CD4-positive, CD25-positive, alpha-beta regulatory T cell (primary cell): ENCODE data around the gene DRICH1. TPM values are rescaled to one million over a fixed set of nuclear protein-coding genes. Genes with fewer than 3 reads are reported as not detected.
"Not testable (repeated sequence)": the region's sequence is repeated elsewhere in the genome, so short reads cannot be mapped to it uniquely, and the experiment has no call there.

ENCODE experiments used
- ATAC-seq, 2 donors: fragments of 150-1000 bp; cut with Tn5 transposase; one replicate each; pipeline ENCODE4 v1.10.0; 2021; ENCODE audit warnings: low read depth in 2 of 2, moderate number of reproducible peaks in 2 of 2, moderate library complexity in 1 of 2
- DNase-seq, 3 donors: peaks; one replicate each; pipeline versions ENCODE4 v3.0.0 to v3.0.0-alpha.2; 2012 to 2022; ENCODE audit warnings: mixed read lengths in 1 of 3
- H3K27ac ChIP-seq: one replicate; pipeline ENCODE4 v1.7.0; 2013; ENCODE audit warnings: mild to moderate bottlenecking, low read length; ENCODE audit not compliant: insufficient read depth, poor library complexity, severe bottlenecking
- H3K27me3 ChIP-seq: one replicate; pipeline ENCODE4 v1.7.0; 2013; ENCODE audit warnings: low read length; ENCODE audit not compliant: control insufficient read depth, insufficient read depth
- H3K36me3 ChIP-seq: one replicate; pipeline ENCODE4 v1.7.0; 2013; ENCODE audit warnings: mild to moderate bottlenecking, low read length, moderate library complexity; ENCODE audit not compliant: control insufficient read depth, insufficient read depth
- H3K4me1 ChIP-seq: 2 replicates; pipeline ENCODE4 v1.7.0; 2013; ENCODE audit warnings: mild to moderate bottlenecking, low read length; ENCODE audit not compliant: insufficient read depth, control insufficient read depth, poor library complexity, severe bottlenecking
- H3K4me3 ChIP-seq: one replicate; pipeline ENCODE4 v1.7.0; 2013; ENCODE audit warnings: low read depth, mild to moderate bottlenecking, low read length, moderate library complexity
- H3K9me3 ChIP-seq, 2 experiments: 1 replicate in 1 of 2; 2 replicates in 1 of 2; pipeline ENCODE4 v1.7.0; 2013; ENCODE audit warnings: low read length in 2 of 2, mild to moderate bottlenecking in 1 of 2, moderate library complexity in 1 of 2; ENCODE audit not compliant: control insufficient read depth in 2 of 2
- H3K27ac Mint-ChIP-seq, 3 donors: one replicate each; pipeline ENCODE4 v1.8.0; 2020 to 2022; ENCODE audit warnings: mild to moderate bottlenecking in 3 of 3, mixed read lengths in 3 of 3, moderate library complexity in 2 of 3
- H3K27me3 Mint-ChIP-seq: one replicate; pipeline ENCODE4 v1.8.0; 2022; ENCODE audit warnings: mild to moderate bottlenecking, mixed read lengths
- H3K36me3 Mint-ChIP-seq: one replicate; pipeline ENCODE4 v1.8.0; 2020; ENCODE audit warnings: mixed read lengths
- H3K4me1 Mint-ChIP-seq, 4 donors: one replicate each; pipeline ENCODE4 v1.8.0; 2020 to 2022; ENCODE audit warnings: mixed read lengths in 4 of 4, mild to moderate bottlenecking in 1 of 4
- H3K4me3 Mint-ChIP-seq, 4 donors: one replicate each; pipeline ENCODE4 v1.8.0; 2020 to 2022; ENCODE audit warnings: mild to moderate bottlenecking in 4 of 4, mixed read lengths in 4 of 4, moderate library complexity in 3 of 4
- H3K9me3 Mint-ChIP-seq, 7 donors: one replicate each; pipeline ENCODE4 v1.8.0; 2020 to 2022; ENCODE audit warnings: mixed read lengths in 7 of 7, mild to moderate bottlenecking in 3 of 7, moderate library complexity in 2 of 7
- polyA plus RNA-seq, 4 donors: library from polyadenylated mRNA; unstranded; fragments of 300-500 nt; fragmentation: Illumina TruSeq; gene quantifications; one replicate each; pipeline ENCODE4 v1.2.3, GENCODE V29; 2021
- total RNA-seq: library from RNA; stranded (reverse); gene quantifications from one replicate; pipeline ENCODE4 v1.2.3, GENCODE V29; 2022

Gene DRICH1
- total and polyA plus RNA-seq, 5 donors from 2014 or later, result 0.56 TPM; not detected in 4

DNA sequence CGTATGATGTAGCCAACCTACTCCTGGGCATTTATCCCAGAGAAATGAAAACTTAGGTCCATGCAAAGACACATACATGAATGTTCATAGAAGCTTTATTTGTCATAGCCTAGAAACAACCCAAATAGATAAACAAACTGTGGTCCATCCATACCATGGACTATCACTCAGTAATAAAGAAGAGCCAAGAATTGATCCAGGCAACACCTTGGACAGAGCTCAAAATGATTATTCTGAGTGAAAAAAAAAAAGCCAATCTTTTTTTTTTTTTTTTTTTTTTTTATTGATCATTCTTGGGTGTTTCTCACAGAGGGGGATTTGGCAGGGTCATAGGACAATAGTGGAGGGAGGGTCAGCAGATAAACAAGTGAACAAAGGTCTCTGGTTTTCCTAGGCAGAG is 71.9 kb downstream of the DRICH1 start:
- not testable (repeated sequence) for H3K9me3 Mint-ChIP-seq, H3K36me3 Mint-ChIP-seq, H3K9me3 ChIP-seq, H3K4me3 ChIP-seq, H3K4me3 Mint-ChIP-seq, H3K4me1 Mint-ChIP-seq, H3K27ac Mint-ChIP-seq, H3K36me3 ChIP-seq, ATAC-seq, DNase-seq, H3K27ac ChIP-seq, H3K4me1 ChIP-seq, H3K27me3 ChIP-seq
- peaks cover 25% of the 10 kb centered on the region for H3K27me3 Mint-ChIP-seq

Other genes with a start within 250 kb of the DRICH1 start
- not detected for gene IGLL1, start 52.0 kb downstream of the DRICH1 start, total RNA-seq
- not detected for gene IGLL1, start 52.0 kb downstream of the DRICH1 start, polyA plus RNA-seq
- gene RGL4, start 58.7 kb upstream of the DRICH1 start, total RNA-seq, result 22.1 TPM
- 10 to 100 TPM; 71.3 to 85.0 (median 83.5) TPM for gene RGL4, start 58.7 kb upstream of the DRICH1 start, polyA plus RNA-seq
- 2.0 TPM for gene ZNF70, start 118.8 kb upstream of the DRICH1 start, total RNA-seq
- gene ZNF70, start 118.8 kb upstream of the DRICH1 start, polyA plus RNA-seq, result under 1 TPM; 0.06 to 0.49 (median 0.27) TPM
- gene VPREB3, start 122.1 kb upstream of the DRICH1 start, total RNA-seq, result 0.89 TPM
- gene VPREB3, start 122.1 kb upstream of the DRICH1 start, polyA plus RNA-seq, result 1 to 10 TPM in 2 of 4 donors, under 1 TPM in 1, not detected in 1; 0.74 to 4.5 (median 2.1) TPM
- gene C22orf15, start 130.7 kb upstream of the DRICH1 start, total RNA-seq, result 0.96 TPM
- 1 to 10 TPM in 1 of 4 donors, under 1 TPM in 3; 0.76 to 1.6 (median 0.85) TPM for gene C22orf15, start 130.7 kb upstream of the DRICH1 start, polyA plus RNA-seq
- gene CHCHD10, start 135.7 kb upstream of the DRICH1 start, total RNA-seq, result 30.6 TPM
- 10 to 100 TPM; 16.3 to 31.7 (median 19.8) TPM for gene CHCHD10, start 135.7 kb upstream of the DRICH1 start, polyA plus RNA-seq
- gene MMP11, start 140.5 kb upstream of the DRICH1 start, total RNA-seq, result 0.52 TPM
- gene MMP11, start 140.5 kb upstream of the DRICH1 start, polyA plus RNA-seq, result 1 to 10 TPM in 2 of 4 donors, under 1 TPM in 1, not detected in 1; 0.99 to 1.7 (median 1.0) TPM
- 58.4 TPM for gene SMARCB1, start 154.6 kb upstream of the DRICH1 start, total RNA-seq
- gene SMARCB1, start 154.6 kb upstream of the DRICH1 start, polyA plus RNA-seq, result 10 to 100 TPM; 28.3 to 30.8 (median 29.7) TPM
- gene DERL3, start 206.7 kb upstream of the DRICH1 start, total RNA-seq, result 1.0 TPM
- gene DERL3, start 206.7 kb upstream of the DRICH1 start, polyA plus RNA-seq, result under 1 TPM in 1 of 4 donors, not detected in 3; 0.53 TPM
- 8.6 TPM for gene SLC2A11, start 225.6 kb upstream of the DRICH1 start, total RNA-seq
- gene SLC2A11, start 225.6 kb upstream of the DRICH1 start, polyA plus RNA-seq, result 1 to 10 TPM; 2.5 to 4.6 (median 4.1) TPM